Activated CD4-positive, CD25-positive, alpha-beta regulatory T cell (primary cell): Measurements from ENCODE around the gene HDHD2.
A peak's percentile ranks its signal among the peaks of the same experiment; 100 is the strongest.
"Not testable (repeated sequence)": the region's sequence is repeated elsewhere in the genome, so short reads cannot be mapped to it uniquely, and the experiment has no call there.

Experiments
- DNase-seq, 4 experiments: peaks; one replicate each; lab custom pipeline; 2025; lab: John Stamatoyannopoulos, UW

Gene HDHD2, protein sequence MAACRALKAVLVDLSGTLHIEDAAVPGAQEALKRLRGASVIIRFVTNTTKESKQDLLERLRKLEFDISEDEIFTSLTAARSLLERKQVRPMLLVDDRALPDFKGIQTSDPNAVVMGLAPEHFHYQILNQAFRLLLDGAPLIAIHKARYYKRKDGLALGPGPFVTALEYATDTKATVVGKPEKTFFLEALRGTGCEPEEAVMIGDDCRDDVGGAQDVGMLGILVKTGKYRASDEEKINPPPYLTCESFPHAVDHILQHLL

DNA sequence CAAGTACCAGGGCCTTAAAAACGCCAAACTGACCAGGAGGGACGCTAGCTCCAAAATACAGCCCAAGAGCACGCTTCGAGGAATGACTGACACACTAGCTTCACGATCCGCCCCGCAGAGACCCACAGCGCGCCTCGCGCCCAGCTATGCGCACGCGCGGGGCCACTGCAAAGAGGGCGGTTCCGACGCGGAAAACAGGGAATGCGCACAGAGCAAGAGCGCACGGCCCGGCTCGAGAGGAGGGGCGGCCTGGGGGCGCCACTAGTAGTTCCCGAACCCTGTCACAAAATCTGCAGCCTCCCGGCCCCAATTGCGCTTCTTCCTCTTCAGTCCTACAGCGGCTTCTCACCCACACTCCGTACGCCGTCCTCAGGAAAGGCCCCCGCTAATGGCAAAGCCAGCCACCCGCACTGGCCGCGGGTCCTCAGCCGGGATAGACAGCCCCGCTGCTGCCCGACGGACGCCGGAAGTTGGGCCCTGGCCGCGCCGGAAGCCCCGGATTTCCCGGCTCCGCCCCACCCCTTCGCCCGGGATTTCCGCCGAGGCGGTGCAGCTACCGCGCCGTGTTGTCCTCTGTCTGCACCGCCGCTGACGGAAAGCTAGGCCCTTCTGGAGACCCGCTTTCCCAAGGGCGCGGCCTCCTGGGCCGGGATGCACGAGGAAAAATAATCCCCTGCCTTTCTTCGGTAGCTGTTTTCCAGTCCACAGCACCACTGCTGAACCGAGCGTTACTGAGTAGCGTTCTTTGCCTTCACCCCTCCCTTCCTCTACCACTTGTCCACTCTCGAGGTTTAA lies at the start of gene HDHD2:
Gene HDHD2, minus strand, starts transcription at position 472 of the 795 bp plus-strand sequence. CDS start 14,061 bp downstream, outside the sequence.
- DNase-seq, result peak; percentile 44 to 56 (median 50)

DNA sequence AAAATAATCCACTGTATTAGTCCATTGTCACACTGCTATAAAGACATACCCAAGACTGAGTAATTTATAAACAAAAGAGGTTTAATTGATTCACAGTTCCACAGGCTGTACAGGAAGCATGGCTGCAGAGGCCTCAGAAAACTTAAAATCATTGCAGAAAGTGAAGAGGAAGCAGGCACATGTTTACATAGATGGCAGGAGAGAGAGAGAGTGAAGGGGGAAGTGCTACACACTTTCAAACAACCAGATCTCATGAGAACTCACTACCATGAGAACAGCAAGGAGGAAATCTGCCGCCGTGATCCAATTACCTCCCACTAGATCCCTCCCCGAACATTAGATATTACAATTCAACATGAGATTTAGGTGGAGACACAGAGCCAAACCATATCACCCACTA lies 45.7 kb upstream of the HDHD2 start:
- DNase-seq, result not testable (repeated sequence)

DNA sequence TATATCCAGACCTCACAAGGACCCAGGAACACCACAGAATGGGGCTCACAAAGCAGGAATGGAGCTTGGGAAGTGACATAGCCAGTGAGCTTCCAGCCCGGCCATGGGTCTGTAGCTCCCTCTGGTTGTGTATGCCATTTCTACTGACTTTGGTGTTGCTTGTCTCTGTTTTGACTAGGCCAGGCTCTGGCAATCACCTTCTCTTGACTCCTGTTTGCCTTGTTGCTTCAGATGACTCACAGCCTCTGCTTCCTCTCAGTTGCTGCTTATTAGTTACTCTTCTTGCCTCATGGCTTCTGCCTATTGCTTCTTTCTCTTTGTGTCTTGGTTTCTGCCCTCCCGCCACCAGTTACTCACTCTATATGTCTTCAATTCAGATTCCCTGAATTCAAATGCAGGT lies 41.7 kb upstream of the HDHD2 start:
- no peak for DNase-seq

DNA sequence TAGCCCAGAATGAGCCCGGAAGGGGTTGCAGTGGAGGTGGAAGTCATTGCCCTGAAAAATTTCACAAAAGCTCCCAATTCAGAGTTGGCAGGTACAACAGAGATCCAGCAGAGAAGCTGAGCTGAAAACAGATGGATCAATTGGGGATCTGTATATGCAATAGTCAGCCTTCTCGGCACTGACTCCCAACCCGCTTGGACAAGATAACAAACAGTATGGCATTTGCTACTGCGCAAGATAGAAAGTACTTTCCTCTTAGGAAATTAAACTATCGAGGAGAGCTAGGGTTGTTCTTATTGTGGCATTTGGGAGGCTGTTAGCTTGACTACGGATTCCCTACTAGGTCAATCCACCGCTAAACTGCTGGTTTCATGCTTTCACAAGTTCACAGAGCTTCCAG lies 37.4 kb upstream of the HDHD2 start:
- DNase-seq, result no peak

DNA sequence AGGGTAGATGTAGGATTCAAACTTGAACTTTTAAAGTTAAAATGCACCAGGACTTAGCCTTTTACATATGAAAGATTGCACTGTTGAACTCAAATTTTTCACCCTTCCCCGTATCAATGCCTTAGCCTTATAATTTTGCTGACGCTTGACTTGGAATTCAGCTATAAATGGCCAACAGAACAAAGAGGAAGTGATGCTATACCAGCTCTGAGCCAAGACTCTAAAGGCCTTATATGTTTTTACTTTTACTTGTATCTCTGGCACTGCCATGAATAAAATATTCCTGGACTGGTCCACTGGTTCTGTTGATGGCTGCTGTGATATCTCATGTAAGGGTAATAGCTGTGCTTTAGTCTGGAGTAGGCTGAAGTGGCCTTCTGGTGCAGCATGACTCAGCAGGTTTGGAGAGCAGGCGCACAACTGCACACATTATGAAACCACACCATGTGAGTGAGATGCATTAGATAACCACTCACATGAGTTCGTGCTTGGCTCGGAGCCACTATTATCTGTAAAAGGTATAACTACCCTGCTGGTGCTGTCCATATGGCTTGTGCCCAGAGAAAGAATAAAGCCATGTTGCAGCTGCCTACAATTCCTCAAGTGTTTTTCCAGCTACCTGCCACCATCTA lies 34.2 kb upstream of the HDHD2 start:
- DNase-seq, result no peak

DNA sequence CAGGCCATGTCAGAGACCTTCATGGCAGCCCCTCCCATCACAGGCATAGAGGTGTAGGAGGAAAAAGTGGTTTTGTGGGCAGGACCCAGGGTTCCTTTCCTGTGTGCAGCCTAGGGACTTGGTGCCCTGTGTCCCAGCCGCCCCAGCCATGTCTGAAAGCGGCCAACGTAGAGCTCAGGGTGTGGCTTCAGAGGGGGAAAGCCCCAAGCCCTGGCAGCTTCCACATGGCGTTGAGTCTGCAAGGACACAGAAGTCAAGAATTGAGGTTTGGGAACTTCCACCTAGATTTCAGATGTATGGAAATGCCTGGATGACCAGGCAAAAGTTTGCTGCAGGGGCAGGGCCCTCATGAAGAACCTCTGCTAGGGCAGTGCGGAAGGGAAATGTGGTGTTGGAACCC lies 31.9 kb upstream of the HDHD2 start:
- not testable (repeated sequence) for DNase-seq

DNA sequence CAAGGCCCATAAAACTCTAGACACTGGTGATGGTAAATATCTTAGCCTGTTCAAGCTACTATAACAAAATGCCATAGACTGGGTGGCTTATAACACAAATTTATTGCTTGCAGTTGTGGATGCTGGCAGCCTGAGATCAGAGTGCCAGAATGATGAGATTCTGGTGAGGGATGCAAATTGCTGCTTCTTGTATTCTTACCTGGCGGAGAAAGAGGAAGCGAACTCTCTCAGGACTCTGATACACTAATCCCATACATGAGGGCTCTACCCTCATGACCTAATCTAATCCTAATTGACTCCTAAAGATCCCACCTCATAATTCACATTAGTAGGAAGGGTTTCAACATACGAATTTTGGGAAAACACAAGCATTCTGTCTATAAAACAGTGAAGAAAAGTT lies 30.5 kb upstream of the HDHD2 start:
- DNase-seq, result no peak

DNA sequence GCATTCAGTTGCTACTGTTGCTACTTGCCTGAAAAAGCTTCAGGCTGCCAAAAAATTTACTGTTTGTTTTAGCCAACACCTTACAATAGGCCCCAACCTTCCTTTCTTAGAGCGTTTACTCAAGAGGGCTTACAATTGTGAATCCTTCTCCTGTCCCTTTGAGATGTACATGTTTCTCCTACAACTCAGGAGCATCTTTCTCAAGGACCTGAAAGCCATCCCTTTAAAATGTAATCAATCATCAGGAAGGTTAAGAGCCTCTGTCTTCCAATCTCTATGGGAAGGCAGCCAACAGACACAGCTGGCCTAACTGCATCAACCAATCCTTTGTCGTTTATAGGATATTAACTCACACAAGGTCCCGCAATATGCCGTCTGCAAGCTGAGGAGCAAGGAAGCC lies 29.2 kb upstream of the HDHD2 start:
- DNase-seq, result no peak

DNA sequence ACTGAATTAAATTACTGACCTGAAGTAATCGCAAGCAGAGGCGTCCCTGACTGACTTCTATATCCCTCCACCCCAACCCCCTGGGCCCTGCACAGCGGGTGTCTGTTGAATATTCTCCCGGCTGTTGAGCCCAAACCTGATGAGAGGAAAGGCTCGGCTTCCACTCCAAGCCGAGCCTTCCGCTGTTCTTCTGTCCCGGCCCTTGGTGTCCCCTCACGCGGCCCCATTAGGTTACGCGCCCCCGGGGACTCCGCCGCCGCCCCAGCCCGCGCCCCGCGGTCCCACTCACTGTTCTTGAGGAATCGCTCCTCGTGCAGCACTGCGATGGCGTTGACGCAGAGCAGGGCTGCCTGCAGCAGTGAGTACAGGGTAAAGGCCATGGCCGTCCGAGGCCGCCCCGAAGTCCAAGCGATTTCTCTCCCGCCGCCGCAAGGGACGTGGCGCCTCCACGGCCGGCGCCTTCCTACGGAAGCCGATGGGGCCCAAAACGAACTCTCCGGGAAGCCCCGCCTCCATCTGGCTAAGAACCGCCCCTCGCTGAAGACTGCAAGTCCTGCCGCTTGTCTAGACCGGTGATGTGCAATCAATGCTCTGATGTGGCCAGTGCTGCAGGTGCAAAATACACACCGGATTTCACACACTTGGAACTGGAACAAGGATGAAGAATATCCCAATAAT lies 25.7 kb upstream of the HDHD2 start, which contains the start of gene IER3IP1:
Gene IER3IP1, minus strand, starts transcription at position 467 of the 678 bp plus-strand sequence. Its CDS starts 87 bp downstream, at position 380.
- peak; percentile 66 to 79 (median 75) for DNase-seq

DNA sequence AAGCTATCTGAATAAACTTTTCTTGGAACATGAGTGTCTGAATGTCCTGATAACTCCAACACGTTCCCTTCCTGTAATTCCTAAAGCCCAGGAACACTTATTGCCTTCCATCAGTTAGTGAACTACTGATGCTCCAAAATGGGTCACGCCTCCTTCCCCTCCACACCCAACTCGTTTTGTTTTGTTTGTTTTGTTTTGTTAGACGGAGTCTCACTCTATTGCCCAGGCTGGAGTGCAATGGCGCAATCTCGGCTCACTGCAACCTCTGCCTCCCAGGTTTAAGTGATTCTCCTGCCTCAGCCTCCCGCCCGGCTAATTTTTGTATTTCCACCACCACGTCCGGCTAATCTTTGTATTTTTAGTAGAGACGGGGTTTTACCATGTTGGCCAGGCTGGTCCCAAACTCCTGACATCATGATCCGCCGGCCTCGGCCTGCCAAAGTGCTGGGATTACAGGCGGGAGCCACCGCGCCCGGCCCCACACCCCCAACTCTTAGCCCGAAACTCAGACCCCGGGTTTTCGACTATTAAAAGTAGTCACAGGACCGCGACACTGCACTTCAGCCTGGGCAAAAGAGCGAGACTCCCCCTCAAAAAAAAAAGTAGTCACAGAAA lies 25.1 kb upstream of the HDHD2 start:
- no peak for DNase-seq

DNA sequence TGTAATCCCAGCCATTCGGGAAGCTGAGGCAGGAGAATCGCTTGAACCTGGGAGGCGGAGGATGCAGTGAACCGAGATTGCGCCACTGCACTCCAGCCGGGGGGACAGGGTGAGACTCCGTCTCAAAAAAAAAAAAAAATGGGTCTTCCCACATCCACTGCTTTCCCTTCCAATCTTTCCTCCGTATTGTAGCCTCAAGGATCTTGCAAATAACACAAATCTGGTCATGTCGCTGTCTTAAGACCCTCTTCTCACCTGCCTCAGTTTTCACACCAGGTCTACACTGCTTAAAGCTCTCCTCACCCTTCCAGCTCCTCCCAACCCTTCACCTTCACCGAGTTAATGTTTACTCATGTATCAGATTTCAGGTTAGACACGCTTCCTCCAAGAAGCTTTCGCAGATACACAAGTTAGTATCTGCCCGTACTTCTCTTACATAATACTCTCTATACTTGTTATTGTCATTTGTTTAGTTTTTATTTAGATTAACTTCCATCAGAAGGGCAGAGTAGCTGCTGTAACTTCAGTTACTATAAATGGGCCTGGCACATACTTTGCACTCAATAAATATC lies 24.3 kb upstream of the HDHD2 start:
- no peak for DNase-seq

DNA sequence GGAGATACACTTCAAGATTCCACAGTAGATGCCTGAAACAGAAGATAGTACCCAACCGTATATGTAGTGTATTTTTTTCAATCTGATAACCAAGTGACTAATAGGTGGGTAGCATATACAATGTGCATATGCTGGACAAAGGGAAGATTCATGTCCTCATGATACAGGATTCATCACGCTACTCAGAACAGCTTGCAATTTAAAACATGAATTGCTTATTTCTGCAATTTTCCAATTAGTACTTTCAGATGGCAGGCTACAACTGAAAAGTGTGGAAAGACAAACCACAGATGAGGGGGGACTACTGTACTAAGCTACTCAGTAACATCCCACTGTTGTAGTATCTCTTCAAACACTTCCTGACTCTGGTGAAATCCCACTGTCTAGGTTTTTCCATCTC lies 22.2 kb upstream of the HDHD2 start:
- DNase-seq, result no peak

DNA sequence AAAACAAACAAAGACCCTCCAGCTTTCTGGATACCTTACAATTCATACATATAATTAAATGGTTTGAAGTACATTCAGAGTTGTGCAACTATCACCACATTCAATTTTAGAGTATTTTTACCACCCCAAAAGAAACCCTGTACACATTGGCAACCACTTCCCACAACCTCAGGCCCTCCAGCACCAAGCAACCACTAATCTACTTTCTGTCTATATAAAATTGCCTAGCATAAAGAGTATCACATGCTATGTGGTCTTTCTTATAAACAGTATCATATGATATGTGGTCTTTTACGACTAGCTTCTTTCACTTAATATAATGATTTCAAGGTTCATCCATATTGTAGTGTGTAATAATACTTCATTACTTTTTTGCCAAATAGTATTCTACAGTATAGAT lies 18.6 kb upstream of the HDHD2 start:
- DNase-seq, result no peak

DNA sequence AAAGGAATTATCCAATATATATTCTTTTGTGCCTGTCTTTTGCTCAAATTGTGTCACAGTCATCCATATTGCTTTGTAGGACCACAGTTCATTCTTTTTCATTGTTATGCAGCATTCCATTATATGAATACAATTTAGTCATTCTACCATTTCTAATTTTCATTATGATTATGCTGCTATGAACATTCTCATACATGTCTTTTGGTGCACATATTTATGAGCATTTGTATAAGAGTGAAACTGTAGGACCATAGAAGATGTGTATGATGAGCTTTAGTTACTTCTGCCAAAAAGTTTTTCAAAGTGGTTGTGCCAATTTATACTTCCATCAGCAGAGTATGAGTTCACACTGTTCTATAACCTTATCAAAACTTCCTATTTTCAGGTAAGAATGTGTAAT lies 18.2 kb upstream of the HDHD2 start:
- no peak for DNase-seq

DNA sequence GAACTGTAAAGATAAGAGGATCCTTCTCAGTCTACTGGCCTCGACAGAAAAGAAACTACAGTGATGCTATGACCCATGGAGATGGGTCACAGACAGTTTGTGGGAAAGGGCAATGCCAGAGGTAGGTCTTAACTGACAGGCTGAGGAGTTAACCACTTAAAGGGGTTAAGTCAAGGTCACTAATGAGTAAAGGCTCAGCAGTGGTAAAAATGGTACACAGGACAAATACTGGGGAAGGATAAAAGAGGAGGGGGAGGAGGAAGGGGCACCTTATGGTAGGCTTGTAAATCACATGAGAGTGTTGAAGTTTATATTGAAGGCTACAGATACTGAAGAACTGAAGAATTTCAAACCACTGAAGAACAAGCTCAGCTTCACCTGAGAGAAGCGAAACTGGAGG lies 16.0 kb upstream of the HDHD2 start:
- no peak for DNase-seq

DNA sequence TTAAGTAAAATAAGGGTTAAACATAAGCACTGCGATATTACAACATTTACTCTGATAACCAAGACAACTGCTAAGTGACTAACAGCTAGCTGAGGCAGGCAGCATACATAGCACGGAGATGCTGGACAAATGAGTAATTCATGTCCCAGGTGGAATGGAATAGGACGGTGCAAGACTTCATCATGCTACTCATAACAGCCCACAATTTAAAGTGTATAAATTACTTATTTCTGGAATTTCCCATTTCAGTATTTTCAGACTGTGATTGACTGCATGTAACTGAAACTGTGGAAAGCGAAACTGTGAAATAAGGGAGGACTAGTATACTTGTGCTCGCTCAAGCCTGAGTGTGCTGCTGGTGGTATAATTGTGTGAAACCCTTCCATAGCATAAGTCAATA lies 12.9 kb upstream of the HDHD2 start:
- DNase-seq, result no peak

DNA sequence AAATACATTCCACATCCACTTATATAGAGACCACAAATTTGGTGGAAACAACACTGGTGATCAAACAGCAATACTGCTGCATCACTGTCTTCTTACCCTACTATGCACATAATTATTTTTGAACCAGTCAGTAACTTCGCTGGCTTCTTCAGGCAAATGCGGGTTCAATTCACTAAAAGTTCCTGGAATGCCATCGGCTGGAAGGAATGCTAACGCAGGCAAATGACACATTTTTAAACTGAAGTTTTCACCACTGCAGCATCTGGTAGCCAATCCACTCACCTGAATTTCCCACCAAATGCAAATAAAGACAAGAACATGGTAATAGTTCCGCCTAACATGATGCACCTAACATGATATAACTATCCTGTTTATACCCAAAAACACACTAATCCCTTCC lies 10.0 kb upstream of the HDHD2 start:
- DNase-seq, result no peak

DNA sequence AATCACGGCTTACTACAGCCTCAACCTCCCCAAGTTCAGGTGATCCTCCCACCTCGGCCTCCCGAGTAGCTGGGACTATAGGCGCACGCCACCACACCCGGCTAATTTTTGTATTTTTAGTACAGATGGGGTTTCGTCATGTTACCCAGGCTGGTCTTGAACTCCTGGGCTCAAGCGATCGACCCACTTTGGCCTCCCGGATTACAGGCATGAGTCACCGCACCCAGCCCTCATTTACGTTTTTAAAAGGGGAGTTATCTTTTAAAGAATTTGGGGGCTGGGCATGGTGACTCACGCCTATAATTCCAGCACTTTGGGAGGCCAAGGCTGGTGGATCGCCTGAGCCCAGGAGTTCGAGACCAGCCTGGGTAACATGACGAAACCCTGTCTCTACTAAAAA lies 8.1 kb upstream of the HDHD2 start:
- DNase-seq, result not testable (repeated sequence)

DNA sequence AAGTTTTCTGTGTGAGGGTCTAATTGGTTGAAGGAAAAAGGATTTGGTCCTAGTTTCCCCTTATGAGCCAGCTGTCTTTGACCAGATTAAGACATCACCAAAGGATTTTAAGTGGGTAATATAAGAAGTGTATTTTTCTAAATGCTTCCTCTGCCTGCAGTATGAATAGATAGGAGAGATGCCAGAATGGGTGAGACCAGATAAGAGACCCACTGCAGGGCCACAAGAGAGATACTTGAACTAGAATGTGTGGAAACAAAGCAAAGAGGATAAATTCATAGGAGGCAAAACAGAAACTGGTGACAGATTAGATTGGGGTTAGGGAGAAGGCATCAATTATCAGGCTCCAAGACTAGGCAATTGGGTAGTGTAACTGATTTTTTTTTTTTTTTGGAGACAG lies 1.1 kb upstream of the HDHD2 start:
- no peak for DNase-seq

DNA sequence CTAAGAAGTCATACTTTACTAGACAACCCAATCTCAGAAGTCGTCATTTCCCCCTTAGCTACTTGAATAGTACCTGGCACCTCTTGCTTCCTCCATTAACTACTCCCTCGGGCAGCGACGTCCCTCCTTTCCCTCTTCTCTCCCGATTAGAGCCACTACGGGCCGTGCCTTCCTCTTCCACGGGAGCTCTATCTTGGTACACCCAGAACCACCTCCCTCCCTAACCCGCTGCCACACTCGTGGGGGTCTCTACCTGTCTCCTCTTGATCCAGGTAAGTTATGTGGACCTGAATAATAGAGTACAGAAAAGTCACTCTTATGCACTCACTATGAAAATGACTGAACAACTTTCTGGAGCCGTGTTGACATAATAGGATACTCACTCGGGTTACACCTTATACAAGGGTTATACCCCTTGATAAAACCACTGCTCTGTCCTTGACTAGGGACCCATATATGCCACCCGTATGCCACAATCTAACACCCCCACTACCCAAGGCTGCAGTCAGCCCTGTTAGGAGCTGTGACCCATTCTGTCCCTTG lies 595 bp upstream of the HDHD2 start:
- DNase-seq, result peak in 1 of 4 experiments; percentile 3

DNA sequence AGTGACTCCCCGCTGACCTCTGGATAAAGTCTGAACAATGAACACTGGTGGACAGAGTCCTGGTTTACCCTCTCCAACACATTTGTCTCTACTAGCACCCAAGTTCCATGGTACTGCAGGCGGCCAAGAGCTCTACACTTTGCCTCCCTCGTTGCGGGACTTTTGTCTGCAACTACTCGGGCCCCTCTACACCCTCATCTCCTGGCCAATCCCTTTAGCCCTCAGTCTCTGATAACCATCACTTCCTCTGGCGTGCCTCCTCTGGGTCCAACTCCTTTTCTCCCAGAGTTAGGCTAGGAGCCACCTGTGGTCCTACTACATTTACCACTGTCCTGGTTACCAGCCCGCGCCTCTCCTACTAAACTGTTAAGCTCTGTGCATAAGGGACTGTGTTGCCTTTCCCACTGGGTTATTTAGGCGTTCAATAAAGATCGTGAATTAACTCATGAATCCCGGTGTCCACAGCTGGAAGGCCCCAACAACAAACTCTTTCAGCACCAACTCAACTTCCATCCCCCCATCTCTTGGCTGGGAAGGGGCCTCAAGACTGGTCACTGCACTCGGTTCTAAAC lies 757 bp downstream of the HDHD2 start:
- no peak for DNase-seq
